Measurements from ENCODE around the gene ATXN7L1. TPM values are rescaled to one million over a fixed set of nuclear protein-coding genes. Genes with fewer than 3 reads are reported as not detected.

Gene ATXN7L1
- total RNA-seq, 1 experiment from 2014 or later: 6.2 TPM

DNA sequence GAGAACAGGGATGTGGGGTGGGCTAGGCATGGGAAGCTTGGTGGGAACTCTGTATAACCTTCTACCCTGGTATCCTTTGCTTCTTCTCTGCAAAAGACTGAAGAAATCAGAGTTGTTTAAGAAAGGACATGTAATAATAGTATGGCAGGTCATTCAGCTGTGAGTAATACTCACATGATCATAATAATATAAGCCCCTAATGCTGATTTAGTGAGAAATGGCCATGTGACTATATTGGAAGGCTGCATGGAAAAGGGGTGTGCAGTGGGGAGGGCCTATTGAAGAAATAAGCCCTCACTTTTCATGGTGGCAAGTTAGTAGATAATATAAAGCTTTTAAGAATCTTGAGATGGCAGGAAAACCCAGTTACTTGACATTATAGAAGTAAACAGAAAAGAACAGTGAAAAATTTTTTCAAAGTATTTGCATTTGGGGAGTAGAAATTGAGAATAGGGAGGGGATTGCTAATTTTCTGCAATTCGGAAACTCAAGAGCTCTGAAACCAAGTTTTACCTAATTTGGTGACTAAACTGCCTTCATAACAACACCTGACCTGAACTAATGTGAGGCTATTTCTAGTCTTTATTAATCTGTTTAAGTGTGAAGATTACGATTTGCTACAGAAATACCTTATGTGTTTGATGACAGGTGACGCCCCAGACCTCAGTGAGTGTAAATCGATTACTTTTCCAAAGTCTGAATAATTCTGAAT, 44.4 kb downstream of the ATXN7L1 start:
- Histone ChIP-seq H3K4me1 (peaks cover 37% of the 10 kb centered on the region), H3K27me3 (no peaks in the 10 kb centered on the region), H3K36me3 (no peaks in the 10 kb centered on the region), H3K9me3 (replicated peaks) (no peaks in the 10 kb centered on the region), H3K27ac (peak overlapping the region; percentile 9; the same call in 1 of the 2 replicates), H3K4me3 (no peak overlapping the region)
- no peak for DNase-seq

DNA sequence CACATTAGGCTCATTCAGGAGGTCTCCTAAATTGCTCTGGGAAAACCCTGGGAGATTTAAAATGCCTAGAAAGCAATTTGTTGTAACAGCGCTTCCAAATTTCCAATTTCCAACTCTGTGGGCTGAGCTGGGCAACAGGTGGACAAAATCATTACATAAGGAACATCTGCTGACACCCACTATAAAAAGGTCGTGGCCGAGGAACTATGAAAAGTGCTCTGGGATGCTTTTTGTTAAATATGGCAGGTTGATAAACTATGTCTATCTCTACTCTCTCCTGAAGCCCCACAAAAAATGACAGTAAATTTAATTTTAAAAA, 45.1 kb downstream of the ATXN7L1 start:
- Histone ChIP-seq H3K9me3 (replicated peaks) (no peaks in the 10 kb centered on the region), H3K4me1 (peaks cover 37% of the 10 kb centered on the region), H3K27ac (no peak overlapping the region; the same call in 1 of the 2 replicates), H3K27me3 (no peaks in the 10 kb centered on the region), H3K4me3 (no peak overlapping the region), H3K36me3 (no peaks in the 10 kb centered on the region)
- peak in 1 of 2 experiments; percentile 29 for DNase-seq

GRCh38 chr7:105830405-105831301, 45.7 kb downstream of the ATXN7L1 start:
- H3K36me3 ChIP-seq: no peaks in the 10 kb centered on the region
- H3K27ac ChIP-seq: peak overlapping the region; percentile 11; the same call in 1 of the 2 replicates
- H3K4me1 ChIP-seq: peaks cover 37% of the 10 kb centered on the region
- DNase-seq: peak; percentile 32 to 33
- no peaks in the 10 kb centered on the region for H3K27me3 ChIP-seq
- H3K4me3 ChIP-seq: no peak overlapping the region
- no peaks in the 10 kb centered on the region for H3K9me3 ChIP-seq (replicated peaks)

- peaks cover 37% of the 10 kb centered on the region for H3K4me1 ChIP-seq
- H3K27me3 ChIP-seq: no peaks in the 10 kb centered on the region
- no peaks in the 10 kb centered on the region for H3K36me3 ChIP-seq
- no peak for DNase-seq
- no peaks in the 10 kb centered on the region for H3K9me3 ChIP-seq (replicated peaks)
- H3K4me3 ChIP-seq: no peak overlapping the region
- H3K27ac ChIP-seq: no peak overlapping the region
These were observed 46.6 kb downstream of the ATXN7L1 start for GRCh38 chr7:105829681-105830322.

- Histone ChIP-seq H3K4me3 (no peak overlapping the region), H3K27ac (no peak overlapping the region), H3K36me3 (no peaks in the 10 kb centered on the region), H3K27me3 (no peaks in the 10 kb centered on the region), H3K4me1 (peaks cover 37% of the 10 kb centered on the region), H3K9me3 (replicated peaks) (no peaks in the 10 kb centered on the region; the same call in 1 of the 2 replicates)
- no peak for DNase-seq
These were observed 48.3 kb downstream of the ATXN7L1 start for GRCh38 chr7:105828141-105828540.

DNA sequence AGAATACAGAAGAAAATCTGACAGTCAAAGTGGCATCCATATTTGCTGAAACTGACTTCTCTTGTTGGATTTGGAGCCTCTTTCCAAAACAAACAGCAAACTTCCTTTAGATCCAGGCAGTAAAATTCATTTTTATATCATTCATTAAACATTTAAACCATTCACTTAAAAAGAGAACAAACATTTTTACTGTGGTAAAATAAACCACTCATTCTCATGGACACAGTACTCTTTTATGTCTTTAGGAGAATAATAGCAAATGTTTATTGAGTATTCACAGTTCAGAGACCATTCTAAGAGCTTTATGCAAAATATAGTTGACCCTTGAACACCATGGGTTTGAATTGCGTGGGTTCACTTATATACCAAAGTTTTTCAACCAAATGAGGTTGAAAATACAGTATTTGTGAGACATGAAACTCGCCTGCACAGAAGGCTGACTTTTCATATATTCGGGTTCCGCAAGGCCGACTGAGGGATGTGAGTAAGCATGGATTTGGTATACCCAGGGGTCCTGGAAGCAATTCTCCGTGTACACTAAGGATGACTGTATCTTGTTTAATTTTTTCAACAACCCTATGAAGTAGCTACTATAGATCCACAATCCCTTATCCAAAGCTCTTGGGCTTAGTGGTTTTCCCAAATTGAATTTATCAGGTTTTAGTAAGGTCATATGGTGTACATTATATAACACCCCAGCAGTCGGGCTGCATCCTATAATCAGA, 49.1 kb downstream of the ATXN7L1 start:
- peaks cover 30% of the 10 kb centered on the region for H3K4me1 ChIP-seq
- no peak for DNase-seq
- no peak overlapping the region for H3K4me3 ChIP-seq
- H3K27ac ChIP-seq: no peak overlapping the region
- no peaks in the 10 kb centered on the region; the same call in 1 of the 2 replicates for H3K9me3 ChIP-seq (replicated peaks)
- no peaks in the 10 kb centered on the region for H3K27me3 ChIP-seq
- no peaks in the 10 kb centered on the region for H3K36me3 ChIP-seq

DNA sequence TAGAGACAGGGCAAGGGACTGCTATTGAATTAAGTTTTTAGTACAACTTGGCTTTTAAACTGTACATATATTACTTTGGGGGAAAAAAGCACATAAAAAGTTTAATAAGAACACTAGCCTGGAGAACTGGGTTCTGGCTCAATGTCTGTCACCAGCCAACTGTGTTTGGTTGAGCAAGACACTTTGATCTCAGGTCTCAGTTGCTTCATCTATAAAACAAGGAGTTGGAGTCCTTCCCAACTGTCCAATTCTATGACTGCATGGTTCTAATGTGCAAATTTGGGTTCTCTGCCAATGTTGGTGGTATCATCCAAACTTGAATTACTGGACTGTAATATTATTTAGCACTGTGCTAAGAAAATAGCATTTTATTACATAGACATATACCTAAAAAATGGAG, 50.3 kb downstream of the ATXN7L1 start:
- H3K4me3 ChIP-seq: no peak overlapping the region
- H3K9me3 ChIP-seq (replicated peaks): no peaks in the 10 kb centered on the region; the same call in 1 of the 2 replicates
- H3K4me1 ChIP-seq: peaks cover 18% of the 10 kb centered on the region
- H3K27me3 ChIP-seq: no peaks in the 10 kb centered on the region
- DNase-seq: no peak
- no peak overlapping the region for H3K27ac ChIP-seq
- H3K36me3 ChIP-seq: no peaks in the 10 kb centered on the region

- Histone ChIP-seq H3K4me3 (no peak overlapping the region), H3K4me1 (peaks cover 10% of the 10 kb centered on the region), H3K9me3 (replicated peaks) (no peaks in the 10 kb centered on the region; the same call in 1 of the 2 replicates), H3K27me3 (no peaks in the 10 kb centered on the region), H3K27ac (no peak overlapping the region), H3K36me3 (no peaks in the 10 kb centered on the region)
- DNase-seq: no peak
These were observed 51.0 kb downstream of the ATXN7L1 start for GRCh38 chr7:105825371-105825770.

- H3K4me3 ChIP-seq: no peak overlapping the region
- no peak for DNase-seq
- H3K36me3 ChIP-seq: no peaks in the 10 kb centered on the region
- H3K9me3 ChIP-seq (replicated peaks): no peaks in the 10 kb centered on the region; the same call in 1 of the 2 replicates
- no peaks in the 10 kb centered on the region for H3K4me1 ChIP-seq
- no peak overlapping the region for H3K27ac ChIP-seq
- H3K27me3 ChIP-seq: no peaks in the 10 kb centered on the region
These were observed 53.6 kb downstream of the ATXN7L1 start for GRCh38 chr7:105822806-105823205.

DNA sequence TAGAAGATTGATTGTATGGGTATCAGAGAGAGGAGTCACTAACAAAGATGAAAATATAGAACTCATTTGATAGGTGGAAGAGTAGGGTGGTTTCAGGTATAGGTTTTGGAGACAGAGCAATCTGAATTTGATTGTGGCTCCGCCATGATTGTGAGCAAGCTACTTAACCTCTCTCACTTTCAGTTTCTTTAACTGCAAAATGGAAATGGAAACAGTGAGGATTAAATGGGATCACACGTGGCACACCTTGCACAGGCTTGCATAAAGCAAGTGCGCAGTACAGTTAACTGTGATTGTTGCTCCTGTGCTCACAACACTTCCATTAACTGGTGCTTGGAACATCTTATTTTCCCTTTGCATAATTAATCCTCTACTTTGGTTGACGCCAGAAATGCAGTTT, 54.9 kb downstream of the ATXN7L1 start:
- Histone ChIP-seq H3K9me3 (replicated peaks) (no peaks in the 10 kb centered on the region; the same call in 1 of the 2 replicates), H3K4me3 (no peak overlapping the region), H3K36me3 (no peaks in the 10 kb centered on the region), H3K27ac (no peak overlapping the region), H3K4me1 (peaks cover 6% of the 10 kb centered on the region), H3K27me3 (no peaks in the 10 kb centered on the region)
- no peak for DNase-seq

DNA sequence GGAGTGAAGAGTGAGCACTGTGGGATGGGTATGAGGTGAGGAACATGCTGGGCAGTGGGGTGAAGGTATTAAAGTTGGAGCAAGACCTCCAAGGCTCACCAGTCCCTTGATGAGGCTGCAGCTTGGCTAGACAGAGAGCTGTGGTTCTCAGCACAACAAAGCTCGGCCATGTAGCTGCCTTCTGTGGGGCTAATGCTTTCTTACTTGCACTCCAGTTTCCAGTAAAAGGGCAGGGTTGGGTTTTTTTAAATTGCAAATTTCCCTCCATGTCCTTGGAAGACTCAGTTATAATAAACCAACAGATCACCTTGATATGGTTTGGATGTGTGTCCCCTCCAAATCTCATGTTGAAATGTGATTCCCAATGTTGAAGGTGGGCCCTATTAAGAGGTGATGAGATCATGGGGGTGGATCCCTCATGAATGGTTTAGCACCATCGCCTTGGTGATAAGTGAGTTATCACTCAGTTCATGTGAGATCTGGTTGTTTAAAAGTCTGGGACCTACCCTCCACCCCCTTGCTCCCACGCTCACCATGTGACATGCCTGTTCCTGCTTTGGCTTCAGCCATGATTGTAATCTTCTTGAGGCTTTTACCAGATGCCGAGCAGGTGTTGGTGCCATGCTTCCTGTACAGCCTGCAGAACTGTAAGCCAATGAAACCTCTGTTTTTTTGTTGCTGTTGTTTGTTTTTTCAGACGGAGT, 55.9 kb downstream of the ATXN7L1 start:
- H3K9me3 ChIP-seq (replicated peaks): no peaks in the 10 kb centered on the region; the same call in 1 of the 2 replicates
- no peak for DNase-seq
- H3K4me1 ChIP-seq: peaks cover 6% of the 10 kb centered on the region

DNA sequence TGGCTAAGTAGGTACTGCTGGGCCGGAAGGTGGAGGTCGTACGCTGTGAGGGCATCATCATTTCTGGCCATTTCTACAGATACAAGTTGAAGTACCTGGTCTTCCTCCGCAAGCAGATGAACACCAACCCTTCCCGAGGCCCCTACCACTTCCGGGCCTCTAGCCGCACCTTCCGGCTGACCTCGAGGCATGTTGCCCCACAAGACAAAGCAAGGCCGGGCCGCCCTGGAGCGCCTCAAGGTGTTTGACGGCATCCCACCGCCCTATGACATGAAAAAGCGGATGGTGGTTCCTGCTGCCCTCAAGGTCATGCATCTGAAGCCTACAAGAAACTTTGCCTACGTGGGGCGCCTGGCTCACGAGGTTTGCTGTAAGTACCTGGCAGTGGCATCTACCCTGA, 56.8 kb downstream of the ATXN7L1 start:
- DNase-seq: no peak
- Histone ChIP-seq H3K27ac (no peak overlapping the region), H3K4me1 (peaks cover 6% of the 10 kb centered on the region), H3K9me3 (replicated peaks) (no peaks in the 10 kb centered on the region; the same call in 1 of the 2 replicates), H3K36me3 (no peaks in the 10 kb centered on the region), H3K4me3 (no peak overlapping the region), H3K27me3 (no peaks in the 10 kb centered on the region)

More for the DNA sequence above, 55.9 kb downstream of the ATXN7L1 start:
- H3K27ac ChIP-seq: no peak overlapping the region
- H3K36me3 ChIP-seq: no peaks in the 10 kb centered on the region
- H3K27me3 ChIP-seq: no peaks in the 10 kb centered on the region
- no peak overlapping the region for H3K4me3 ChIP-seq

GRCh38 chr7:105816954-105817615, 59.3 kb downstream of the ATXN7L1 start:
- DNase-seq: no peak
- Histone ChIP-seq H3K9me3 (replicated peaks) (no peaks in the 10 kb centered on the region), H3K36me3 (no peaks in the 10 kb centered on the region), H3K4me3 (no peak overlapping the region), H3K27me3 (no peaks in the 10 kb centered on the region), H3K27ac (no peak overlapping the region), H3K4me1 (peaks cover 6% of the 10 kb centered on the region)

All from SJCRH30 (cell line).